Thyroid gland (tissue), 4 donors: ENCODE measurements around the gene RASSF8. TPM values are rescaled to one million over a fixed set of nuclear protein-coding genes. Genes with fewer than 3 reads are reported as not detected.

Experiments
- DNase-seq, 2 donors: peaks; one replicate each; pipeline ENCODE4 v3.0.0-alpha.2; 2019
- H3K27ac ChIP-seq, 3 donors: fragments of 200-600 bp; sonication (generic); 1 replicate in 2 of 3; 2 replicates in 1 of 3; pipeline ENCODE4 v1.5.1; 2016 to 2019; ENCODE audit warnings: mild to moderate bottlenecking in 1 of 3, moderate library complexity in 1 of 3
- H3K27me3 ChIP-seq: fragments of 200-600 bp; sonication (generic); one replicate; pipeline ENCODE4 v1.5.1; 2019
- H3K36me3 ChIP-seq, 2 donors: fragments of 200-600 bp; sonication (generic); one replicate each; pipeline ENCODE4 v1.5.1; 2016 to 2019
- H3K4me1 ChIP-seq, 2 donors: fragments of 200-600 bp; sonication (generic); one replicate each; pipeline ENCODE4 v1.5.1; 2017 to 2019
- H3K4me3 ChIP-seq, 3 donors: fragments of 200-600 bp; sonication (generic); replicated peaks in 1 of 3; 1 replicate in 2 of 3; 2 replicates in 1 of 3; pipeline ENCODE4 v1.5.1; 2016; ENCODE audit warnings: mild to moderate bottlenecking in 1 of 3
- H3K9me3 ChIP-seq: fragments of 200-600 bp; sonication (generic); one replicate; pipeline ENCODE4 v1.5.1; 2017
- POLR2A ChIP-seq, 2 donors: fragments of 450-650 bp; IDR thresholded peaks; one replicate each; pipeline ENCODE4 v1.6.1; 2017; ENCODE audit warnings: antibody characterized with exemption in 2 of 2, mild to moderate bottlenecking in 2 of 2, moderate library complexity in 1 of 2
- WGBS, 2 donors: methylation state at CpG; one replicate each; pipeline ENCODE4 v1.1.5; 2017; 5-methylcytosine and 5-hydroxymethylcytosine counted together
- intact Hi-C: fragments of 100-400 bp; cut with DNase I; formaldehyde crosslinking; loops from one replicate; pipeline ENCODE4 v1.15.1; 2023
- total RNA-seq, 4 donors: library from RNA; depleted of rRNA; stranded (reverse); fragments of >200 nt; gene quantifications; one replicate each; pipeline ENCODE4 v1.2.3, GENCODE V29; 2016
- TF ChIP-seq, protein P1 (sequence below), 6 experiments: fragments of 200-600 bp in 3 of 6; fragments of 450-650 bp in 3 of 6; sonication (generic) in 3 of 6; IDR thresholded peaks; one replicate each; pipeline ENCODE4 v1.5.1; 2016 to 2019; ENCODE audit warnings: antibody characterized with exemption in 6 of 6, mild to moderate bottlenecking in 2 of 6, inconsistent platforms in 1 of 6, moderate library complexity in 1 of 6

Gene RASSF8
- total RNA-seq, 4 donors from 2014 or later, result 20.1 to 69.1 (median 33.5) TPM

- TF ChIP-seq POLR2A (IDR thresholded peaks at IDR 0.05), result no peak
- TF ChIP-seq, protein P1, sequence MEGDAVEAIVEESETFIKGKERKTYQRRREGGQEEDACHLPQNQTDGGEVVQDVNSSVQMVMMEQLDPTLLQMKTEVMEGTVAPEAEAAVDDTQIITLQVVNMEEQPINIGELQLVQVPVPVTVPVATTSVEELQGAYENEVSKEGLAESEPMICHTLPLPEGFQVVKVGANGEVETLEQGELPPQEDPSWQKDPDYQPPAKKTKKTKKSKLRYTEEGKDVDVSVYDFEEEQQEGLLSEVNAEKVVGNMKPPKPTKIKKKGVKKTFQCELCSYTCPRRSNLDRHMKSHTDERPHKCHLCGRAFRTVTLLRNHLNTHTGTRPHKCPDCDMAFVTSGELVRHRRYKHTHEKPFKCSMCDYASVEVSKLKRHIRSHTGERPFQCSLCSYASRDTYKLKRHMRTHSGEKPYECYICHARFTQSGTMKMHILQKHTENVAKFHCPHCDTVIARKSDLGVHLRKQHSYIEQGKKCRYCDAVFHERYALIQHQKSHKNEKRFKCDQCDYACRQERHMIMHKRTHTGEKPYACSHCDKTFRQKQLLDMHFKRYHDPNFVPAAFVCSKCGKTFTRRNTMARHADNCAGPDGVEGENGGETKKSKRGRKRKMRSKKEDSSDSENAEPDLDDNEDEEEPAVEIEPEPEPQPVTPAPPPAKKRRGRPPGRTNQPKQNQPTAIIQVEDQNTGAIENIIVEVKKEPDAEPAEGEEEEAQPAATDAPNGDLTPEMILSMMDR (IDR thresholded peaks at IDR 0.05), result no peak
- intact Hi-C loops, result no loop called here
- no peak overlapping the region for H3K27ac ChIP-seq
- peaks cover 0 to 7% of the 10 kb centered on the region in 2 donors for H3K4me1 ChIP-seq
- WGBS, 2 donors, result 86 to 87% methylated on average over 4 of the region's 4 CpGs
- no peaks in the 10 kb centered on the region for H3K27me3 ChIP-seq
- no peaks in the 10 kb centered on the region for H3K36me3 ChIP-seq
- H3K4me3 ChIP-seq, result no peak overlapping the region
- no peak for DNase-seq
- no peaks in the 10 kb centered on the region for H3K9me3 ChIP-seq
These were observed 21.6 kb downstream of the RASSF8 start for GRCh38 chr12:25980035-25980434.

DNA sequence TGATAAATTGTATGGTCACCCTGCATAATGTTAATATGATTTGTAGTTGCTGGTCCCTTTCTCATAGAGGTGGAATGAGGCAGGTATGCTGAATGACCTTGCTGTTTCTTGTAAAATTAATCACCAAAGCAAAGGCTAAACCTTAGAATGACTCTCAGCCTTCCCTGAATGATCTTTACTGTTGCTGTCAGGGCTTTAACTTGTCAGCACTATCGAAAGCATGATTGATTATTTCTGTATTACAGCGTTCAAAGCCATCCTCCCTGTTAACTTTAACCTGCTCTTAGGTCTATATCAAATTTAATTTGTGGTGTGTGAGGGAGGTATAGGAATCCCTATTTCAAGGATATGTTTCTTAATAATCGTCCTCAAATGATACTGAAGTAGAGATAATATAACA is 23.1 kb downstream of the RASSF8 start:
- H3K9me3 ChIP-seq, result no peaks in the 10 kb centered on the region
- no peaks in the 10 kb centered on the region for H3K36me3 ChIP-seq
- H3K27me3 ChIP-seq, result no peaks in the 10 kb centered on the region
- H3K4me1 ChIP-seq, result peaks cover 0 to 7% of the 10 kb centered on the region in 2 donors
- intact Hi-C loops, result no loop called here
- no peak for DNase-seq
- no peak overlapping the region for H3K4me3 ChIP-seq
- WGBS, 2 donors, result 89 to 96% methylated on average over 3 of the region's 3 CpGs
- TF ChIP-seq, protein P1 (IDR thresholded peaks at IDR 0.05), result no peak
- no peak for TF ChIP-seq POLR2A (IDR thresholded peaks at IDR 0.05)
- H3K27ac ChIP-seq, result no peak overlapping the region

DNA sequence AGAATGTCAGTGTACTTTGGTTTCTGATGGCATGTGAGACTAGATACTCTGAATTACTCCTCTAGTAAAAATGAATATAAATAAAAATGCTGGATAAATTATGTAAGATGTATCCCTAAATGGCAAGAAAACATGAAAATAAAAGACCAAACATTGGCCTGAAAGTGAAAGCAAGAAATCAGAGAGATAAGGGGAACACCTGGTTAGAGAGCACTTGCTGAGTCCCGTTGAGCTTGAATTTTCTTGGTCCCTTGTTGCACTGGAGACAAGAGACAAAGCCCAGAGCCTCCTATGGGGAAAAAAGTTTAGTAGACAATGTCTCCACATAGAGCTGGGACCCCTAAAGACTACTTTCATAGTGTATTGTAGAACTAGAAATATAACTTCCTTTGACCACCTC is 23.9 kb downstream of the RASSF8 start:
- Histone ChIP-seq H3K4me1 (peaks cover 0 to 7% of the 10 kb centered on the region in 2 donors), H3K4me3 (no peak overlapping the region), H3K36me3 (no peaks in the 10 kb centered on the region), H3K27ac (no peak overlapping the region), H3K9me3 (no peaks in the 10 kb centered on the region), H3K27me3 (no peaks in the 10 kb centered on the region)
- WGBS, 2 donors, result 0% methylated on average over 1 of the region's 1 CpG
- no peak for TF ChIP-seq POLR2A (IDR thresholded peaks at IDR 0.05)
- TF ChIP-seq, protein P1 (IDR thresholded peaks at IDR 0.05), result no peak
- no peak for DNase-seq
- intact Hi-C loops, result no loop called here

GRCh38 chr12:25983625-25984024 is 25.1 kb downstream of the RASSF8 start:
- Histone ChIP-seq H3K27ac (no peak overlapping the region), H3K4me3 (no peak overlapping the region), H3K4me1 (peaks cover 0 to 7% of the 10 kb centered on the region in 2 donors), H3K27me3 (no peaks in the 10 kb centered on the region), H3K36me3 (no peaks in the 10 kb centered on the region), H3K9me3 (no peaks in the 10 kb centered on the region)
- TF ChIP-seq, protein P1 (IDR thresholded peaks at IDR 0.05), result no peak
- TF ChIP-seq POLR2A (IDR thresholded peaks at IDR 0.05), result no peak
- intact Hi-C loops, result no loop called here
- 93 to 96% methylated on average over 4 of the region's 4 CpGs for WGBS, 2 donors
- DNase-seq, result no peak

- Histone ChIP-seq H3K27ac (no peak overlapping the region), H3K27me3 (no peaks in the 10 kb centered on the region), H3K9me3 (no peaks in the 10 kb centered on the region), H3K4me1 (peaks cover 0 to 7% of the 10 kb centered on the region in 2 donors), H3K4me3 (no peak overlapping the region), H3K36me3 (no peaks in the 10 kb centered on the region)
- TF ChIP-seq, protein P1 (IDR thresholded peaks at IDR 0.05), result no peak
- TF ChIP-seq POLR2A (IDR thresholded peaks at IDR 0.05), result no peak
- intact Hi-C loops, result no loop called here
- WGBS, 2 donors, result 91% methylated on average over 2 of the region's 2 CpGs
- DNase-seq, result no peak
These were observed 26.3 kb downstream of the RASSF8 start for GRCh38 chr12:25984759-25985158.
